ENCODE results near the gene GRIA4.
"Not testable (repeated sequence)": the region's sequence is repeated elsewhere in the genome, so short reads cannot be mapped to it uniquely, and the experiment has no call there.

GRIA4 gene

DNA sequence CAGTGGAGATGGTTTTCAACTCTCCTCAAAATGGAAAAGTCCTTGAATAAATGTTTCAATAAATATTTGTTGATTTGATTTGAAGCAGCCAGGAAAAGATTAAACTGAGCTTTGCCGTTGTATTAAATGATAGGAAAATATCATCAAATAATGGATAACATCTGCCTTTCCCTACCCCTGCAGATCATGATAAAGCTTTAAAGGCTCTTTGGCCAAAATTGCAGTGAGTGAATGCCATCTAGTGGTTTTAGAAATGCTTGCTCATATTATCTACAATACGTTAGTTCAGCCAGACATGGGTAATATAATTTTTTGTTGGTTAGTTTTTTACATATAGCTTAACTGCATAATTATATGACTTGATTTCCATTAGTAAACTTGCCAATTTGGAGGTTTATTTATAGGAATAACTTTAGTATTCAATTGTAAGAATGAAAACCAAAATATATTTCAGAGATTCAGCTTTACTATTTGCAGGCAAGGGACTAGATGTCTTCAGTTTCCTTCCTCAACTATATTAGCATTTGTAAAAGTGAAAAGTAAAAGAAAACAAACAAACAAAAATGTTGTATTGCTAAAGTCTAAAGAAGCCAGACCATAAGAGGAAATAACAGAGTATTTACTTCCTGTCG lies 253.0 kb downstream of the GRIA4 start:
- DNase-seq: peak; percentile 37 to 87 (median 39)

DNA sequence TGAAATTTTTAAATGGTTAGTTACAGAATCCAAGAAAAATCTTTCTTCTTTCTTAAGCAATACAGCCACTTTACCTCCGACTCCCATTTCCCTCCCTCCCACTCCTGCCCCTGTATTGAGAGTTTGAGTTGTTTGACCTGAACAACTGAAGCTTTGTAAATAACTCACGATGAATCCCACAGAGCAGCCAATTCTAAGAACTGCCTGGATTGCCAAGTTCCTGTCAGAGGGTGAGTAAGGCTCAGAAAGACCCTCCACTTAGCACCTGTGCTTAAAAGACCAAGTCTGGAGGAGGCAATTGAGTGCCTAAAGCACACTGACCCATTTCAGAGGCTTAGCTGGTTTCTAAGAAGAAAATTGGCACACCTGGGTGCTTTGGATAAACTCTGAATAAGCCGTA lies 253.7 kb downstream of the GRIA4 start:
- DNase-seq: no peak

DNA sequence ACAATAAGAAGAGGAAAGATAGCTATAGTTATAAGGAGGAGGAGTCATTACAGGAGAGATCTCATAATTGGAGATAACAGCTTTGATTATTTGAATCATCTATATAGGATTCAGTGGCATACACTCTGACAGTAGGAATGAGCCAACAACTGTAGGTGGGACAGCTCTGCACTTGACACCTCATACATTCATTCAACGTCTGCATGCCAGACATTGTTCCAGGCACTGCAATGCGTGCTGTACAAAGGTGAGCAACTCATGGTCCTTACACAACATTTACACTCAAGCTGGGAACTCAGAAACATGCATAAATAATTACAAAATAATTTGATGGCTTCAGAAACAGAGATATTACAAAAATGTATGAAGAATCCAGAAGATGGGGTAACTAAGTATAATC lies 257.9 kb downstream of the GRIA4 start:
- no peak for DNase-seq

DNA sequence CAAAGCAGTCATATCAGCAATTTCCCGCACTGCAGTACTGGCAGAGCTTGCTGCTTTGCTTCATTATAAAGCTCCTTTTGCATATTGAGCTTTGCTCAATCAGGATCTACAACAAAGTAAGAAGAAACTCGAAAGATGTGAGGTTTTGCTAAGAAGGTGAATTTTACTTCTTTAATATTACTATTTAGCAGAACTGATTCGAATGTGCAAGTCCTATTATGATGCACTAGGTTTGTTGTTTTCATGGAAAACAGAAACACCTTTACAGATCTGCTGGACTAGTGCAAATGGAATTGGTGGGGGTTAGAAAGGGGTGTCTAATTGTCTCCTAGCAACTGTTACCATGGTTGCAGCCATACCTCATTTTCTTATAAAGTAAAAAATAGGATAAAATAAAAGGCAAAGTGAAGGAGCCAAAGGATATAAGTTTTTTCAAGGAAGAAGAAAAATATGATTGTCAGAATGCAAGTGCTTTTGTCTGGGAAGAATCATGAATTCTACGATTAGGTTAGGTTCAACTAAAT lies 259.0 kb downstream of the GRIA4 start:
- peak in 1 of 3 experiments; percentile 25 for DNase-seq

DNA sequence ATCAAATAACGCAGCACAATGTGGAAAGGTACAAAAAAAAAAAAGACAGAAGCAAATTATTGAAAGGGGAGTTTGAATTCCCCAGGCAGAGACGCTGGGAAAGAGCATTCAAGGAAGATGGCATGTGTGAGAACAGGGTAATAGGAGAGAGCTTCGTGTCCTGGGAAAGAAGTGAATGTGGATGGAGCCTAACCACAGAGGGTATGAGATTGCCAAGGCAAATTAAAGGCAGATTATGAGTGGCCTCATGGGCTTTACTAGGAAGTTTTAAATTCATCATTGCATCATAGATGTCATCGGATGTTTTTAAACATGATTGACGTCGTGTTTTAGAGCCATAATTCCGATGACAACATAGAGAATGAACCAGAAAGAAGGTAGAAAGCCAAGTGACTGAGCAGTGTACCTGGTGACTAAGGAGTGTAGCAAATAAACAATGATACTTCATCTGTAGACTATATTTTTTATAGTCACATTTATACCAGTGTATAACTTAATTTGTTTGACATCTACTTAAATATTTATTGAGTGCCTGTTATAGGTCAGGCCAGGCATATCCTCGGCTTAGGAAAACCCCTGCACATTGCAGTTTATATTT lies 260.7 kb downstream of the GRIA4 start:
- DNase-seq: no peak

DNA sequence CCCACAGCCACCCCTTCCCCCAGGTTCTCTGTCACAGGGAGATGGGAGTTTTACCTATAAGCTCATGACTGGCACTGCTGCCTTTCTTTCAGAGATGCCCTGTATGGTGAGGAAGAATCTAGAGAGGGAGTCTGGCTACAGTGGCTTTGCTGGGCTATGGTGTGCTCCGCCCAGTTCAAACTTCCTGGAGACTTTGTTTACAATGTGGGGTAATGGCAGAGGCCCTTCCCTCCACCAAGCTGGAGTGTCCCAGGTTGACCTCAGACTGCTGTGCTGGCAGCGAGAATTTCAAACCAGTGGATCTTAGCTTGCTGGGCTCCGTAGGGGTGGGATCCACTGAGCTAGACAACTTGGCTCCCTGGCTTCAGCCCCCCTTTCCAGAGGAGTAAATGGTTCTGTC lies 268.6 kb downstream of the GRIA4 start:
- DNase-seq: no peak

DNA sequence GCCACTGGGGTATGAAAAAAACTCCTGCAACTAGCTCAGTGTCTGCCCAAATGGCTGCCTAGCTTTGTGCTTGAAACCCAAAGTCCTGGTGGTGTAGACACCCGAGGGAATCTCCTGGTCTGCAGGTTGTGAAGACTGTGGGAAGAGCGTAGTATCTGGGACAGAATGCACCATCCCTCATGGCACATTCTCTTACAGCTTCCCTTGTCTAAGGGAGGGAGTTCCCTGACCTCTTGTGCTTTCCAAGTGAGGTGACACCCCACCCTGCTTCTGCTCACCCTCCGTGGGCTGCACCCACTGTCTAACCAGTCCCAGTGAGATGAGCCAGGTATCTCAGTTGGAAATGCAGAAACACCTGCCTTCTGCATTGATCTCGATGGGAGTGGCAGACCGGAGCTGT lies 269.1 kb downstream of the GRIA4 start:
- not testable (repeated sequence) for DNase-seq

DNA sequence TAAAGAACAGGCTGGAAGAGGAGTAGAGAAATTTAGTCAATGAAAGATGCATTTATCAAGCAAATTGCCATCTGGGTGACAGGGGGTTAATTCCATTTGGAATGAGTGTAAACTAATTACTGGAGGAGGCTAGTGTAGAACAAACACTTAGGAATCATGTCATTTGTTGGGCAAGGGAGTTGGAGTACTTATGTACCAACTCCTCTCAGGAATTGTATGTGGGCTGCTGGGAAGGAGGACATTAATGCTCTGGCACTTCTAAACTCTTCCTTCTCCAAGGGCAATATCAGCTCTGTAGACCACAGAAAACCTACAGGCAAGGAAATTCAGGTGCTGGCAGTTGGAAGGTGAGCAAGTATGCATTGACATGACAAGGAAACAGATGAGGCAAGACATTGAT lies 271.2 kb downstream of the GRIA4 start:
- DNase-seq: peak in 2 of 3 experiments; percentile 12 to 65

DNA sequence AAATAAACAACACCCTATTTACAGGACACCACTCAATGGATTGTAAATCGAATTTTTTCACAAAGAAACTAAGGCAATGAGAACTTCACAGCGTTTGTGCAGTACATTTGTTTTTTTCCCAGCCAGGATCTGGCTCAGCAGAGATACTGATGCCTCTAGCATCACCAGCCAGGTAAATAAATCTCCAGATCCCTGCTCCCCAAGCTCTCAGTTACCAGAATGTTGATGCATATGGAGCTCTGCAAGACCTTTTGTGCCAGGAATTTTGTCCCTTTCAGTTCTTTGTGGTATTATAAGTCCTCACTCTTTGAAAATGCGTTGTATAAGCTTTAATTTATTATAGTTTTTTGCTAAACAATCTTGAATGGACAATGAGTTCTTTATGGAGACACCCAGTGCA lies 274.6 kb downstream of the GRIA4 start:
- no peak for DNase-seq

DNA sequence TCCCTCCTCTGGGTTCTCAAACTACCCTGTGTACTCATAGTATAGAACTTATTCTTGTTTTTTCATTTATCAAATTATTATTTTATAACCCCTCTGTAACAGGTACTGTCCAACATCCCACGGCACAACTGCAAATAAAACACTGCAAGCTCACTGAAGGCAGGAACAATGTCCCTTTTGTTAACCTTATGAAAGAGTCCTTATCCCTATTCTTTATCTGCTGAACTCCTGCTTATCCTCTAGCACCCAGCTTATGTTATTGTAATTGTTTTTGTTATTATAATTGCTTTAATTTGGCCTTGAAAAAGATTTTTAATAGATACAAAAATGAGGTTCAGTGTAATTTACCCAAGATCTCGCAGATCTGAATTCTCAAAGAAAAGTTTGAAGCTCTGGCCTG lies 281.8 kb downstream of the GRIA4 start:
- DNase-seq: no peak

DNA sequence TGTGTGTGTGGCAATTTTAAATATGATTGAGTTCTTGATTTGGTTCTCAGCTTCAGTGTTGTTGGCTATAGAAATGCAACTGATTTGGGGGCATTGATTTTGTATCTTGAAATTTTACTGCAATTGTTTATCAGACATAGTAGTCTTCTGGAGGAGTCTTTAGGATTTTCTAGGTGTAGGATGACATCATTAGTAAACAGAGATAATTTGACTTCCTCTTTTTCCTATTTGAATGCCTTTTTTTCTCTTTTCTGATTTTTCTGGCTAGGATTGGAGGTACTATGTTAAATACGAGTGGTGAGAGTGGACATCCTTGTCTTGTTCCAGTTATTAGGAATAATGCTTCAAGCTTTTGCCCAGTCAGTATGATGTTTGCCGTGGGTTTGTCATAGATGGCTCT lies 287.3 kb downstream of the GRIA4 start:
- no peak for DNase-seq

DNA sequence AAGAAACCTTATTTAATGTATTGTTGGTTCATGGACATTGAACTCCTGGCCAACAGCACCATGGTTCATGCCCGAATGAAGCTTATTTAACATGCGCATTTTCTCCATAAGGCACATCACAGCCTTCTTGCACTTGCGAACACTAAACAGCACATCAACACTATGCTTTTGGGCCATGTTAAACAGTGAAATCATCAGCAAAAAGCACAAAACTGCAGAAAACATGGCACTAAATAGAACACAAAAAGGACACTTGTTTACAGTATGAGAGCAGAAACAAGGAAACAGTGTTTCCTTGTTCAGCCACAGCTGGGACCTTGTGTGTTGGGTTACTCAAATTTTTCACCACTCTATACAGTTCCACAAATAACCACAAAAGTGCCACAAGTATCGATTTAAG lies 289.9 kb downstream of the GRIA4 start:
- DNase-seq: no peak

DNA sequence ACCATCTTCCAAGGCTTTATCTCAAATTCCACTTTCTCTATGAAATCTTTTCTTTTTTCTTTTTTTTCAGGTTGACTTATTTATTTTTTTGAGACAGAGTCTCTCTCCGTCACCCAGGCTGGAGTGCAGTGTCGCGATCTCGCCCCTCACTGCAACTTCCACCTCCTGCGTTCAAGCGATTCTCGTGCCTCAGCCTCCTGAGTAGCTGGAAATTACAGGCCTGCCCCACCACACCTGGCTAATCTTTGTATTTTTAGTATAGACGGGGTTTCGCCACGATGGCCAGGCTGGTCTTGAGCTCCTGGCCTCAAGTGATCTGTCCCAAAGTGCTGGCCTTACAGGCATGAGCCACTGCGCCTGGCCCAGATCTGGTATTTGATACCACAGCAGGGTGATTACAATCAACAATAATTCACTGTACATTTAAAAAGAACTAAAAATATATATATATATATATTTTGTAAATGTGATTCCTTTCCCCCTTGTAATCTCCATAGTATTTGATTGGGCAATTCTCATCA lies 290.7 kb downstream of the GRIA4 start:
- no peak for DNase-seq

DNA sequence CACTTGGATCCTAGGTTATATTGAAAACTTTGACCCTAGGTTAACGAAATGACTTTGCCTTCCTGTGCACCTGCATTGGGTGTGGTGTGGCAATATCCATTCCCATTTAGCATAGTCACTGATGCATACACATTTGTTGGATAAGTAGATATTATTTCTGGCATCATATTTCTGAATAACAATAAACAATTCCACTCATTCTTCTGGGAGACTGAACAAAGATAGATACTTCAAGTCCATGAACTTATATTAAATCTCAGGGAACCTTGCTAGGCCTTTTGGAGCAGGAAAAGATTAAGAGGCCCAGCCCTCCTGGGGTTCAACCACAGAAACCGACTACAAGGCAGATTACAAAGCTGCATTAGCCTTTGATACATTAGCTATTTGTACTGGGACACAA lies 293.2 kb downstream of the GRIA4 start:
- DNase-seq: peak in 1 of 3 experiments; percentile 2

DNA sequence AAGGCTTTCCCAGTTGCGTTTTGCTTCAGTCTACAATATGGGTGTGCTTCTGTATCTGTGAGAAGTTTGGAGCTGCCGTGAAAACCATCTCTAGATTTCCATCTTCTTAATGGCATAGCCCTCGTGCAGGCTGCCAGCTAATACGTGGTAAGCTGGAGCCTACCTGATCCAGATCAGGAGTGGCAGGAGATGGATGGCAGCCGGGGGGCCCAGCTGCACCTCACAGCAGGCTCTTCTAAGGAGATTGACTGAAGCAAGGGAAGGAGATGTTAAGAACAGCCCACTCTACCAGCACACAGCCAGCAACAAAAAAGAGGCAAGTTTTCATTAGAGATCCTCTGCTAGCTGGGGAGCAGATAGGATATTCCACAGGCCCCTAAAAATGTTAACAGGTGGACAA lies 296.6 kb downstream of the GRIA4 start:
- no peak for DNase-seq

DNA sequence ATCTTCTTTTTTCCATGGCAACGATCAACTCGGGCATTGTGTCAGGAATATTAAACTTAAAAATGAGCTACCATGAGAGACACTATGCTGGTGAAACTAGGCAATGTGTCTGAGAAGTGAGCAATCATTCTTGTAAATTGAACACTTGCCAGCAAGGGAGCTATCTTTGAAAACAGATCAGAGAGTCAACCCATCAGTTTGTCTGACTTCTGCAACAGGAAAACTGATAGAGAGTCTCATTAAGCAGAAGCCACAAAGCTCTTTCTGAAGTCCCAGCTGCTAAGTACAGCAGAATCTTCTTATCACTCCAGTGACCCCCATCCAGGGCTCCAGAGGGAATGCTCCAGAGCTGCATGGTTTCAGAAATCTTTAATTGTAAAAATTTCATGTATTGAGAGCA lies 297.4 kb downstream of the GRIA4 start:
- no peak for DNase-seq

DNA sequence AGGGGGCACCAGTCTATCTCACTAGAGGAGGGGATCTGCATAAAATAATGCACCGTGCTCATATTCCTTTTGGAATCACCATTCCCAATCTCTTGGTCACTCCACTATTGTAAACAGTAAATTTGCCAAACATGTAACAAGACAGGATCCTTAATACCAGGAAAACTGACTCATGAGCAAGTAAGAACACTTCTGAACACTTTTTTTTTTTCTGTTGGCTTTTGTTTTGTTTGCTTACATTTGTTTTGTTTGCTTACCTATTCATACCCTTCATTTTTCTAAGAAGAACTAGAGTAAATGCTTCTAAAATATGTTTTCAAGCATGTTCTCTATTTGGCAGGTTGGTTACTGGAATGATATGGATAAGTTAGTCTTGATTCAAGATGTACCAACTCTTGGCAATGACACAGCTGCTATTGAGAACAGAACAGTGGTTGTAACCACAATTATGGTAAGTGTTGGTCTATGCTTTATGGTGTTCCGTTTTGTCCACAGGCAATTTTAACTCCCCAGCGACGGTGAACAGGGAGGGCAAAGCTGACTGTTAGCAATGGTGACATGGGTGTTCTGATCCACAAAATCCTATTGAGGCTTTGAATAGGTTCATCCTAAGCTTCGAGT lies 300.3 kb downstream of the GRIA4 start:
- DNase-seq: no peak

DNA sequence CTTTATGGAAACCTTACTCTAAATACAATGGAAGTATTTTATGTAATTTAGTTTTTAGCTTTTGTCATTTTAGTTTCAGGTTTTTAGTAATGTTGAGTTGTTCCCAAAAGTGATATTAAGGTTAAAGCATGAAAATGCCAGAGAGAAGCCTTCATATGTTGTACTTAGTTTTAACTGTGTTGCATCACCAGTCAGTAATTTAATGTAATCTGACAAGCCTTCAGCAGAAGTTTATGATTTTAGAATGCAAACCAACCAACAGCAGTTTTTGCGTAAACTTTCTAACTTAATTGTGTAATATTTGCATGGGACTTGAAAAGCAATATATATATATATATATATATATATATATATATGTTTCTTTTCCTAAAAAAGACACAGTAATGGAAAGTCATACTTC lies 301.6 kb downstream of the GRIA4 start:
- no peak for DNase-seq

DNA sequence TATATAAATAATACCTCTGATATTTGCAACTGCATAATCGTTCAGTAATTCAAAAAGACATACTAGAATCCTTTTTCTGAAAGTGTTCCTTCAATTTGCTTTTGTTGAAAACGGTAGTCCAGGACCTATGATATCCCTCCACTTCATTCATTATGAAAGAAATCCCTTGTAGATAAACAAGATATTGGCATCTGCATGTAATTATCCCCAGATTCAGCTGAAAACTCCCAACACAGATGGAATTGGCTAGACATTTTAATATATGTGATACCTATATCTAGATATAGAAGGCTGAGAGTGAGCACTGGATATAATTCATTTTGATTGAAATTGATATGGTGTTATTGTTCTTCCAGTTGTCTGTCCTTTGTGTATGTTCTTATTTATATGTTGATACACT lies 302.8 kb downstream of the GRIA4 start:
- DNase-seq: no peak

DNA sequence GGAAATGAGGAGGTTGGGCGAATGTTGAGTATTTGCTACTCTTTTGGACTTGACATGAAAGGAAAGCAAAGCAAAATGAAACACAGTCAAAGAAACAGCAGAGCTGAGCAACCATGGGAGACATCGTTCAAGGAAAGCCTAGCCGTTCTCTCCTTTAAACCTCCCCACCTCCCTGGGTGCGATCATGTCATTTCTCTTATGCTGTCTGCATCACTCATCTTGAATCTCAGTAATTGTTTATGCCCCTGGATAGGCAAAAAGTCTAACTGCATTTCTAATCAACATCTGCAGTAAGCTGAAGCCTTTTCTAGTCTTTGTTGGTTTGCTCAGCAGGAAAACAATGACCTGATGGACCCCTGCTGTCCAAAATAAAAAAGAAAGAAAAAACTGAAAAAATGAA lies 305.1 kb downstream of the GRIA4 start:
- peak in 2 of 3 experiments; percentile 33 to 72 for DNase-seq

DNA sequence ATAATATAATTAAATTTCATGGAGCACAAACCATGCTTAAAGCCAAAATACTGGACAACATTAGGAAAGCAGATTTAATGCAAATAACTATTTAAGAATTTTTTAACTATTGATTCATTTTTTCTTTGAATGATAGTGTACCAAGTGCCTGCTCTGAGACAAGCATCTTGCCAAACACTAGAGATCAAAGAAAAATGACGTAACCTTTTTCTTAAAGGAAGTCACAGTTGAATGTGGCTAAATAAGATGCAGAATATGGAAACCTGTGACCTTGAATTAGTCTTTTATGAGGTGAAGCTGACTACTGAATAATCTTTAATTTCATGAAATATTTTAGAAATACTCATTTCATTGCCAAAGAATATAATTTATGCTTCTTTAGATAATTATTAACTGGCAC lies 308.2 kb downstream of the GRIA4 start:
- DNase-seq: no peak

DNA sequence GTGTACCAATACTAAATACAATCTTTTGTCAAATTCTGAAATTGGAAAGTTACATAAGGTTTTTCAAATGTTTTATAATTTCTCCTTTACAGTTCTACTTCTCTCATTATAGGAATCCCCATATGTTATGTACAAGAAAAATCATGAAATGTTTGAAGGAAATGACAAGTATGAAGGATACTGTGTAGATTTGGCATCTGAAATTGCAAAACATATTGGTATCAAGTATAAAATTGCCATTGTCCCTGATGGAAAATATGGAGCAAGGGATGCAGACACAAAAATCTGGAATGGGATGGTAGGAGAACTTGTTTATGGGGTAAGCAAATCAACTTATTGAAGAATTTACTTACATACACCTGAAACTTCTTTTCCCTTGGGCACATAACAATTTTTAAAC lies 308.7 kb downstream of the GRIA4 start:
- no peak for DNase-seq

DNA sequence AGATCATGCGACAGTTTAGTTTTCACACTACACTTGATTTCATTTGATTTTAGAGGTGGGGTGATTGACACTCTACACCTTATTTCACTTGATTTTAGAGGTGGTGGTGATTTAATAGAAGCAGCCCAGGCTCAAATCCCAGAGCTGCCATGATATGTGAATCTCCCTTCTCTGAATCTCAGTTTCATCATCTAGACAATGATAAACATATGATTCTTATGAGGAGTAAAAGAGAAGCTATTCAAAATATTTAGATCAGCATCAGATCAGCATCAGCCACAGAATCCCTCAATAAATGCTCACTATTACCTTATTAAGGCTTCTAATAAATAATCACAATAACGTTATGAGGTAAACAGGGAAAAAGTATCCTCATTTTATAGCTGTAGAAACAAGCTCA lies 313.4 kb downstream of the GRIA4 start:
- DNase-seq: no peak

DNA sequence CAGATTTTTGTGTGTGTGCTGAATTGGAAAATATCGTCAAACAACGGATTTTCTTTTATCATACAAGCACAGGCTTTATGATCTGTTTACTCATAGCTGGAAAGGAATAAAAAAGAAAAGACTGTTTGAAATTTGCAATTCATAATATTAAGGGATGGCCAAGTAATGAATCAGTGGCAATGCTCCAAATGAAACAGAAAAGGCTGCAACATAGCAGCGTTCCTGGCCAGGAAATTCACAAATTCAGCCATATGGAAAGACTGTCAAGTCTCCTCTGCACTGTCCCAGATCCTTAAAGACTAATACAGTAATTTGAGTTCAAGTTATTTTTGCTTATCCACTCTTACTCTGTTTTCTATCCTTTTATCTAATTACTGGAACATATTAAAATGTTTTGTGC lies 313.9 kb downstream of the GRIA4 start:
- DNase-seq: no peak

Data from NCI-H1417 (cell line).